Inferior parietal cortex (tissue), 1 donor: ENCODE results near the gene TBX4.

Experiments
- DNase-seq: peaks from one replicate; pipeline ENCODE4 v3.0.0-alpha.2; 2016; ENCODE audit errors: extremely low spot score

TBX4 gene

DNA sequence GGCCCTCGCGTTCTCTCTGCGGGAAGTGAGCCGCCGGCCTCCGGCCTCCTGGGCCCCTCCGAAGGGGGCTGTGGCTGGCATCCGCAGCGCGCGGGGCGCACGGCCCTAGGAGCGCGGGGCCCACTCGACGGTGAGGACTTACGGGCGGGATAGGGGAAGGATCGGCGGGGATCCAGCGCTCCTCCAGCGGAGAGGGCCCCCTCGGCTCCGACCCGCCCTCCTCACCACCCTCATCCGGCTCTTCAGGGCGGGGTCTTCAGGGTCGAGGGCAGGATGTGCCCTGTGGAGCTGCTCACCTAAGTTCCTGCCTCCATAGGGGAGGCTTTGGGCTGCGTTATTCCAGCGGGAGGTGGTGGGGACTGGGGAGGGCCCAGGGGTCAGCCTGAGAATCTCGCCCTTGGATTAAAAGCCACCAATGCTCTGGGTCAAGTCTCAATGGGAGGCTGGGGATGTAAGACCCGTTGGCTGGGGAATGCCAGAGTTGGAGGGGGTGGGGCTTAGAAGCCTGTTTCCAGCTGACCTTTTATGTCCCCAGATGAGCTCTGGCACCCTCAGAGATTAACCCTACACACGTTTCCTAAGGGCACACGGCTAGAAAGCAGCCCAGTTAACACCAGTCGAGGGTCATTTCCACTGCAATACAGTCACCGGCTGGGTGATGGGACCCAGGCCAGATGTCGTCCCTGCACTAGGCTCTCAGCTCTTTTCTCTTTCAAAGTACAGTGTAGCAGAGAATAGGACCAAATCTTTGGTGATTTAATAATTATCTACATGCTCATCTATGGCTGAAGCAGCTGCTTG lies 39.2 kb upstream of the TBX4 start:
- no peak for DNase-seq

DNA sequence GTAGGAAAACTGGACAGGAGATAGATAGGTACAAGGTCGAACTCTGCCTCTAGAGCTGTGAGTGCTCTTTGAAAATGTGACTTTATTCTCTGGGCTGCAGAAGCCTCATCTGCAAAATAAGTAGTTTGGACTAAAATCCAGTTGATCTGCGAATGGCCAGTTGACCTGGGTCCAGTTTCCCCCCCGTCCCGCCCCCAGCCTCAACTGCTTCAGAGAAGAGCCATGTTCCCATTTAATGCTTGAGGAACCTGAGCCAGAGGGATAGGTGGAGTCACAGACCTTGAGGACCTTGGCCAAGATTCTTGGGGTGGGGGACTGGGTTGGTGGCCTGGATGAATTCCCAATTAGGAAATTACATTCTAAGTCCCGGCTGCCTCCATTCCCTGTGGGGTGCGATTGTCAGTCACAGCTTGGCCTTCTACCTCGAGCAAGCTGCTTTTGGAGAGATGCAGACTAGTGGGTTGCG lies 38.5 kb upstream of the TBX4 start:
- no peak for DNase-seq

DNA sequence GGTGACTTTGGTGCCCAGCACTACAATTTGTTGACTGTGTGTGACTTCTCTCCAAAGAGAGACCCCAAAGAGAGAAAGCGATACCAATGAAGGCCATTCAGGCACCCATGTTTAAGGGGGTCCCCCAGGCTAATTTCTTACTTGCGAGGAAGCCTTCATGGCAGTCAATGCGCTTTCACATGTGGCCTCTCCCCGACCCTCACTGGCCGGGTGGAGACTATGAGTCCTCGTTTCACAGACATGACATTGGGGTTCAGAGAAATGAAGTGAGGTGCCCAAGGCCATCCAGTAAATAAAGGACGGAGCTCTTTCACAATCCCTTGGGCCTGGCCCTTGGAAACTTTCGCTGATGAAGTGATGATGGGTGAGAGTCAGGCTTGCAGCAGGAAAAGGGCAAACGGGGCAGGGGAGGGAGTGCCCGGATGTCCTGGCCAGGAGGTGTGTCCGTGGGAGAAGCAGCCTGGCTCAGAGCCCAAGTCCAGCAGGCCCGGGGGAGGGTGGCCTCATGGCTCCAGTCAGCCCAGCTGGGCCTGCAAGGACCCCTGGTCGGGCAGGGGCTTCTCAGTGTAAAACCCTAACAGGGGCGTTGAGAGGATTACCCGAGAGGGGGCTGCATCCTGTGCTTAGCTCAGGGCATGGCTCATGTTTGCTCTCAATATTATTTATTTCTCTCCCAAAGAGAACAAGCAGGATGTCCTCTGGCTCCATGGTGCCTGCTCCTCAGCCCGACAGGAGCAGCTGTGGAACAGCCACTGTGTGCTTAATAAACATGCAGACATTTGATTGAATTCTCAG lies 37.9 kb upstream of the TBX4 start:
- DNase-seq = no peak

DNA sequence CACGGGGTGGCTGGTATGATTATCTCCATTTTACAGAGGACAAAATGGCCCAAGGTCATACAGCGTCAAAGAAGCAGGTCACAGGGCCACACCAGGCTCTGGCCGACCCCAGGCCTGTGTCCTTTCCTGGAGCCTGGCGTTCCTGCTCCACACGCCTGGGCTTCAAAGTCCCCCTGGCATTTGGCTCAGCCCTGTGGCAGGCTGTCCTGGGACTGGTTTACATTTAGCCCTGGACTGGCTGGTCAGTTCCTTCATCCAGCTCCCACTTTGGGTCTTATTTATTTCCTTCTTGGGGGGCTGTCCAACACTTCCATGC lies 37.3 kb upstream of the TBX4 start:
- no peak for DNase-seq

DNA sequence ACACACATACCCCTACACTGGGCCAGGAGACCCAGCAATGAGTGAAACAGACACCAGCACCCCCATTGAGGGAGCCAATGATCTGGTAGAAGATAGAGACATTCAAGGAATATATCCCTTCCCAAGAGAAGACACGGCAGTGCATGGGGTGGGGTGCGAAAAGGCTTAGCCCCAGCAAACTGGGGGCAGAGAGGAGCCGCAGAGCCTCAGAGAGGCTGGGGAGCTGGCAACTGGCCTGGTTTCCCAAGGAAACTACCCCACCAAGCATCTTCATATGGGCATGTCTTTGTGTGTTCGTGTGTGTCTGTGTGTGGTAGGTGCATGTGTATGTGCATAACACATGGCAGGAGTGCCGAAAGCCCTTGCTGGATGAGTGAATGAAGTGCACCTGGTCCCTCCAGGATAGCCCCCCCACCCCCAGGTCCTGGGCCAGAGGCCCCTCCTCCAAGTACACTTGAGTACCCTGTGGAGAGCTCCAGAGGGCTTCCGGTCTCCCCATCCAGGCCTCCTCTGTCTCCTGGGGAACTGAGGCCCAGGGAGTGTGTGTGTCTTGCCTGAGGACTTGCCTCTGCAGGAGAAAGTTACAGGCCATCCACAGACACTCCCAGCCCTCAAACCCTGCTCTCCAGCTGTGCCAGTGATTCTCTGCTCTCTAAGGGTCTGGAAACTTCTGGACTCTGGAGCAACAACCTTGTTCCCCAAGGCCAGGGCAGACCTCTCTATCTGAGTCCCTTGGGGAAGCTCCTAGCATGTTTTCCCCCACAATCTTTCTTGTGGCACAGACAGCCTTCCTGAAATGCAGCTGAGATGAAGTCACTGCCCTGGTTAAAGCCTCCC lies 36.6 kb upstream of the TBX4 start:
- DNase-seq = no peak

DNA sequence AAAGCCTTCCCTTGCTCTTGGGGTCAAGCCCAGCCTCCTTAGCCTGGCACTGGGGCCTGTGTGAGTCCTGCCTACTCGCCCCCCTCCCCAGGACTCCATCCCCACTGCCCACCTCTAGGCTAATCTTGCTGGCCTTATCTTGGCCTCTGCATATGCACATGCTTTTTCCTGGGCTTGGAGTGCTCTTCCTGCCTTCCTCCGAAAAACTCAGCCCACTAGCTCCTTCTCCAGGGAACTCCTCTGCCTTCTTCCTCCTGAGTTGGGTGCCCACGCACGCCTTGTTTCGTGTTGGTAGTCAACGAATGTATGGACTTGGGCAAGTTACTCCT lies 36.0 kb upstream of the TBX4 start:
- DNase-seq = no peak

DNA sequence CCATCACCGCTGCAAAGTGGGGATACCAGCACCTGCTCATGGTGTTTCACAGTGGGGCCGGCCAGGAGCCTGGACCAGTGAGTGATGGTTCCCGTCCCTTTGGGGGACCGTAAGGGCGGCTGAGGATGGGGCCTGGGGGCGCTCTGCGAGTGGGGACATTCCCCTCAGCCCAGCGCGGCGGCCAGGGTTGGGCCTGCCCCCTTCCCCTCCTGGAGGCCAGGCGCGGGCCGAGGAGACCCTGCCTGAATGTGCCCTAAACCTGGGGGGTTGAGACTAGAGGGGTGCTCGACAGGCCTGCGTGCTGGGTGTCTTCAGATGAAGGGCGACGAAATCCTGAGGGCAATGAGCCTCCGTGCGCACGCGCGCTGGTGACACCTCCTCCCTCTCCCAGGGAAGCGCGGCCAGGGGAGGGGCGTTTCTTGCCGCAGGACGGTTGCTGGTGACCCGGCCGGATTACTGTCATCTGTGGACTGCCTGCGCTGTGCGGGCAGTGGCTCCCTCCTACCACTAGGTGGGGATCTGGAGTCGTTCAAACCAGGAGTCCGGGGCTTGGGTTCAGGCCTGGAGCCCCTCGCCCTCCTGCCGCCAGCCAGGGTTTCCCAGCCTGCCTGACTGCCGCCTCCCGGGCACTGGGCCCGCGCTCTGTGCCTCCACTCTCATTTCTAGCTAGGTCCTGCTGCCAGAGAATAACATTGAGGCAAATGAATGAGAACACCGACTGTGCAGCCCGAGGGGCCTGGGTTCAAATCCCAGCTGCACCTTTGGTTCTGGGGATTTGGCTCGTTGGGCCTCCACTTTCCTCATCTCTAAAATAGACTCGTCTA lies 35.5 kb upstream of the TBX4 start:
- peak; percentile 74 for DNase-seq

DNA sequence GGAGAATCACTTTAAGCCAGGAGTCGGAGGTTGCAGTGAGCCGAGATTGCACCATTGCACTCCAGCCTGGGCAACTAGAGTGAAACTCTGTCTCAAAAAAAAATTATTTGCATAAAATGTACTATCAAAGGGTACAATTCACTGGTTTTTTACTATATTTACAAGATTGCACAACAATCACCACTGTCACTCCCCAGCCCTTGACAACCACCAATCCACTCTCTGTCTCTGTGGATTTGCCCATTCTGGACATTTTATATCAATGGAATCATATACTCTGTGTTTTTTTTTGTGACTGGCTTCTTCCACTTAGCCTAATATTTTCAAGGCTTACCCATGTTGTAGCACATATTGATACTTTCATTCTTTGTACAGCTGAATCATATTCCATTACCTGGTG lies 33.8 kb upstream of the TBX4 start:
- no peak for DNase-seq

DNA sequence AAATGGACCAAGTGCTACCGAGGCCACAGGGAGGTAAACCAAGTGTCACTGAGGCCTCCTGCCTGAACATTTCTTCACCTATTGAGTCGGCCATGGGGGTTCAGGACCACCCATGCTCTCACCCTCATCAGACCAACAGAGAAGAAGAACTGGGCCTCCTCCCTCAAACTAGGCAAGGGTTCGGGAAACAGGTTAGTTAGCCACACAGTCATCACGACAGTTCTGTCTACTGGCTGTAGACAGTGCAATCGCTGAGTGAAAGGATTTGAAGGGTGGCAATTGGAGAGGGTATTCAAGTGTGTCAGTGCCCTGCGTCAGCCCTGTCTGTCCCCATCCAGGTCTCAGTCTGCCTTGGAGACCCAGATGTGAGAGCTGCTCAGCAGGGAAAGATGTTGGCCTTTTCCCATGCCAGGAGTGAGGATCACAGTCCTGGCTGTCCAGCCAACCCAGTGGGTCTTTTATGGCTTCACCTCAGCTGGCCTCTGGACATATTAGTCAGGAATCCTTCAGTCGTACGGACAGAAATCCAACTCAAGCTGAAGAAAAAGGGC lies 32.7 kb upstream of the TBX4 start:
- no peak for DNase-seq

DNA sequence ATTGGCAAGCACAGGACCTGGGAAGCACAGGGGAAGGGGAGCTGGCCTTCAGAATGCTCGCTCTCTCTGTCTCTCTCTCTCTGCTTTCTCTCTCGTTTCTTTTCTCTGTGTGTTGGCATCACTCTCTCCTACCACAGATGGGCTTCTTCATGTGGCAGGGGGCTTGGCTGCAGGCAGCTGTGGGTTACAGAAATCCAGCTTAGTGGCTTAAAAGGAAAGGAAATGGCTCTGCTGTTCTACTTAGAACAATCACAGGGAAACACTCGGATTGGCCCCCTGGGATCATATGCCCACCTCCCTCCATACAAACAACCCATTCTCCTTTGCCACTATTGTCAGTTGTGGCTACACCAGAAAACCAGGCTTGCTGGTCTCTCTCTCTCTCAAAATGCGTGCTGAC lies 32.2 kb upstream of the TBX4 start:
- no peak for DNase-seq

DNA sequence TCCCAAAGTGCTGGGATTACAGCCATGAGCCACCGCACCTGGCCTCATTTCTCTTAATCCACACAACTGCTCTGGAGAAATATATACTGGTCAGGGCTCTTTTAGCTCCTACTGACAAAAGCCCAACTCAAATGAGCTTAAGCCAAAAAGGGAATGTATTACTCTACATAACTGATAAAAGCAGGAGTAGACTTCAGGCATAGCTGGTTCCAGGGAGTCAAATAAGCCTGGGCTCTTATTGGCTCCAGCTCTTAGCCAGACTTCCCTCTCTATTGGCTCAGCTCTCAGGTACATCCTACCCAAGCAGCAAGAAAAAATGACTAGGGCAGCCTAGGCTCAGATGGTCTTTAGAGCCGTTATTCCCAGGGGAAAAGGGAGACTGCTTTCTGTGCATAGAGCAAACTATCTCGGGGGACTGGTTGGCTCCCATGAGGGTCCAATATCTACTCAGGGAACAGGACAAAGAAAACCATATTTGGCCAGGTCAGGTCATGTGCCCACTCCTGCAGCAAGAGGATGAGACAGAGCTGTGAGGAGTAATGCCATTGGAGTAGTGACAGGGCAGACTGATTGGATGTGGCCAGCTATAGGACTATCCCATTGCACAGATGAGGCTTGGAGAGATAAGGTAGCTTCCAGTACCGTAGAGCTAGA lies 31.4 kb upstream of the TBX4 start:
- DNase-seq = no peak

DNA sequence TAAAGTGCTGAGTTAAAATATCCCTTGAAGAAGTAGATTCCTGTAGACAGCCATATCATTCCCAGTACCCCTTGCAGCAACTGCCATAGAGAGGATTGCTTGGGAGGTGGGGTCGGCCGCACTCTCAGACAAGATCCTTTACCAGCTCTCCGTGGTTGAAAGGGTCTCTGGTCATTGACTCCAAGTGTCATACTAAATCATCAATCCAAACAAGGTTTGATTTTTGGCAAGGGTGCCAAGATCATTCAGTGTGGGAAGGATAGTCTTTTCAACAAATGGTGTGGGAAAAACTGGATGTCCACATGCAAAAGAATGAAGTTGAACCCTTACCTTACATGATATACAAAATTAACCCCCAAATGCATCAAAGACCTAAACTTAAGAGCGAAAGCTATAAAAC lies 30.8 kb upstream of the TBX4 start:
- DNase-seq = no peak

DNA sequence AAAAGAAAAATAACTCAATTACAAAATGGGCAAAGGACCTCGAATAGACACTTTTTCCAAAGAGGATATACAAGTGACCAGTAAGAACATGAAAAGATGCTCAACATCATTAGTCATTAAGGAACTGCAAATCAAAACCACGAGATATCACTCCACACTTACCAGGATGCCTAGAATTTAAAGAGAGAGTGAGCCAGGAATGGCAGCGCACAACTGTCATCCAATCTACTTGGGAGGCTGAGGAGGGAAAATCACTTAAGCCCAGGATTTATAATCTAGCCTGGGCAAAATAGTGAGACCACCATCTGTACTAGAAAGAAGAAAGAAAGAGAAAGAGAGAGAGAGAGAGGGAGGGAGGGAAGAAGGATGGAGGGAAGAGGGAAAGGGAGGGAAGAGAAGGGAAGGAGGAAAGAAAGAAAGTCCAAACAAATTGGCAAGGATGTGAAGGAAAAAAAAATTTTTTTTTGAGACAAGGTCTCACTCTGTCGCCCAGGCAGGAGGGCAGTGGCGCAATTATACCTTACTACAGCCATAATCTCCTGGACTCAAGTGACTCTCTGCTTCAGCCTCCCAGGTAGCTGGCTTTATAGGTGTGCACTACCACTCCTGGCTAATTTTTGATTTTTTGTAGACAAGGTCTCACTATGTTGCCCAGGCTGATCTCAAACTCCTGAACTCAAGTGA lies 30.0 kb upstream of the TBX4 start:
- DNase-seq = no peak

DNA sequence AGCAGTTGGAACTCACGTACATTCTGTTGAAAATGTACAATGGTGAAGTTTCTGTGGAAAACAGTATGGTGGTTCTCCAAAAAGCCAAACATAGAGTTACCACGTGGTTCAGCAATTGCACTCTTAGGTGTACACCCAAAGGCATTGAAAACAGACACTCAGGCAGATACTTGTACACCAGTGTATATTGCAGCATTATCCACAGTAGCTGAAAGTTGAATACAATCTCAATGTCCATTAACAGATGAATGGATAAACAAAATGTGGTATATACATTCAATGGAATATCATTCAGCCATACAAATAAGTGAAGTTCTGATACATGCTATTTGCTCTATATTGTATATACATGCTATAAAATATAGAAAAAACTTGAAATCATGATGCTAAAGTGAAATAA lies 29.4 kb upstream of the TBX4 start:
- no peak for DNase-seq

DNA sequence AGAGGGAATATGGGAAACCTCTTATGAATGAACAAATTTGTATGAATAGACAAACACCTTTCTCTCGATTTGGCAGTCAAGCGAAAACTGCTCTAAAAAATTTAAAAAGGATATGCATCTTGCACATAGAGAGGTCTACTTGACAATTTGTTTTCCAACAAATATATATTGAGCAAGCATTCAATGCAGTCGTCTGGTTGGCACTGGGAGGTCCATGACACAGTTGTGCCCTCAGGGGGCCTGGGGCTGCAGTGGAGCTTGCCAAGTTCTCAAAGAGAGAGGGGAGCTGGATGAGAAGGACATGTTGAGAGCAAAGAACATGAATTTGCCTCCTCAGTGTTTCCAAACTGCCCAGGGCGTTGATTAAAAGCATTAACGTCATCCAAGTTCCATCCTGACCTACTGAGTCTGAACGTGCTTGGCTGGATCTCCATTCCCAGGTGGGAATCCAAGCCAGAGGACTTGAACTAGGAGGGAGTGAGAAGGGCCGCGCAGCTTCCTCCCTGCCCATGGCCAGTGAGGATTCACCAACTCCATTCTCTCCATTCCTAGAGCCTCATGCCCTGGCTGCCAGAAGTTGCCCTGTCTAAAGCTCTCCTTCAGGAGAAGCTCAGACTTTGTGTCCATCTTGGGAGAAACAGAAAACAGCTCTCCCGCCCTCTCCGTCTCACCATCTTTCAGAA lies 28.1 kb upstream of the TBX4 start:
- no peak for DNase-seq

DNA sequence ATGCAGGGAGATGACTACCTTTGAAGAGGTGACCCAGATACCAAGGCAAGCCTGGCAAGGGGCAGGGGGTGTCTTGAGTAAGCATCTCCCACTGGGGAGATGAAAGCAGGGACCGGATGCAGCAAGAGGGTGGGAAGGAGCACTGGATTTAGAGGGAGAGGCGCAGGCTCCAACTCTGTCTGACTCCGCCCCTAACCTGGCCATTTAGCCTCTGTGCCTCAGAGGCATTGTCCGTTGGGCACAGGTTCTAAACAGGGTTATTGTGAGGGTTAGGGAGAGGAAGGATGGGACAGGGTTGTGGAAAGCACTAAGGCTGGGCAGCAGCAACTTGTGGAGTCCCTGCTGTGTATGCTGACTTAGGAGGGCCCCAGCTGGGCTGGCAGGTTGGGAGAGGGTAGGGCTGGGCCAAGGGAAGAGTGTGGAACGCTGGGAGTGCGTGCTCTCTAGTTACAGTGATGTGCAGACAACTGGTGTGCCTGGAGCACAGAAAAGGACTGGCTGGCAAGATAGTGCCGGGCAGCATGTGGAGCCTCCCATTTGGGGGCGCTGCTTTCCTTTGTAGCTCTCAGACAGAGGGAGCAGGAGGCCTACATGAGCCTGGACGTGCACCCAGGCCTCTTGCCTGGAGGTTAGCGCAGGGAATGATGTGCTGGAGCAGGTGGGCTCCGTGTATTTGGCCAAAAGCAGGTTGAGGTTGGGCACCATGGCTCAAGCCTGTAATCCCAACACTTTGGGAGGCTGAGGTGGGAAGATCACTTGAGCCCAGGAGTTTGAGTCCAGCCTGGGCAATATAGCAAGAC lies 26.3 kb upstream of the TBX4 start:
- no peak for DNase-seq

DNA sequence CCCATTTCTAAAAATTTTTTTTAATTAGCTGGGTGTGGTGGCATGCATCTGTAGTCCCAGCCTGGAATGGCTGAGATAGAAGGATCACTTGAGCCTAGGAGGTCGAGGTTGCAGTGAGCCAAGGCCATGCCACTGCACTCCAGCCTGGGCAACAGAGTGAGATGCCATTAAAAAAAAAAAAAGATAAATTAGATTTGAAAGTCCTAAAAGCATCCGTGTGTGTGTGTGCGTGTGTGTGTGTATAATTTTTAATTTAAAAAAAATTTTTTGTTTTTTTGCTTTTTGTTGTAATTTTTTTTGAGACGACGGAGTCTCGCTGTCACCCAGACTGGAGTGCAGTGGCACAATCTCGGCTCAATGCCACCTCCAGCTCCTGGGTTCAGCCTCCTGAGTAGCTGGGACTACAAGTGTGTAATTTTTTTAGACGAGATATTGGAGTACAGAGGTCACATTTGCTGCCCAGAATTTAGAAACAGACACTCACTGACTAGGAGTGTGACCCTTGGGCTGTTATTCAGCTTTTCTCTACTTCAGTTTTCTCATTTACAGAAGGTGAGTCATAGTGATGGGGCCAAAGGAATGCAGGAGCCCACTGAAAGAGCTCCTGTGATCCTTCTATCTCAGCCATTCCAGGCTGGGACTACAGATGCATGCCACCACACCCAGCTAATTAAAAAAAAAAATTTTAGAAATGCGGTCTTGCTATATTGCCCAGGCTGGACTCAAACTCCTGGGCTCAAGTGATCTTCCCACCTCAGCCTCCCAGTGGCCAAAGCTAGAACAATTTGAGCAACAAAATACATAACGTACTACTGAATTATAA lies 25.5 kb upstream of the TBX4 start:
- no peak for DNase-seq

DNA sequence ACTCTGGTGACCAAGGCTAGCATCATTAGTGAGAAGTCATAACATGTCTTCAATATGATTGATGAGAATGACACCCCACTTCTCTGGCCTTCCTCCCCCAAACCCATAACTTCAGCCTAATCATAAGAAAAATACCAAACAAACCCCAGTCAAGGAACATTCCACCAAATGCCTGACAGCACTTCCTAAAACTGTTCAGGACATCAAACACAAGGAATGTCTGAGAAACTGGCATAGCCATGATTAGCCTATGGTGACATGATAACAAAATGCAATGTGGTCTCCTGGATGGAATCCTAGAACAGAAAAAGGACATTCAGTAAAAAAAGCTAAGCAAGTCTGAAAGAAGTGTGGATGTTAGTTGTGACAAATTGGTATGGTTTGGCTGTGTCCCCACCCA lies 24.7 kb upstream of the TBX4 start:
- no peak for DNase-seq
